Activated T-cell treated with anti-CD3 and anti-CD28 coated beads, Interleukin-2, amount 50 U/mL, for 72 hours (primary cell): Measurements from ENCODE around the gene SERPINH1. TPM values are rescaled to one million over a fixed set of nuclear protein-coding genes. Genes with fewer than 3 reads are reported as not detected.

ENCODE experiments used
- ATAC-seq, 2 donors: fragments of 150-1000 bp; cut with Tn5 transposase; replicated peaks in 1 of 2; 2 replicates each; pipeline ENCODE4 v1.10.0; 2021; ENCODE audit warnings: moderate library complexity in 2 of 2, mild to moderate bottlenecking in 1 of 2
- DNase-seq, 2 donors: peaks; one replicate each; pipeline ENCODE4 v3.0.0; 2021 to 2022; ENCODE audit warnings: mixed read lengths in 1 of 2
- H3K27ac Mint-ChIP-seq: one replicate; pipeline ENCODE4 v1.8.0; 2022; ENCODE audit warnings: mild to moderate bottlenecking, moderate library complexity, mixed read lengths
- H3K27me3 Mint-ChIP-seq: one replicate; pipeline ENCODE4 v1.8.0; 2022; ENCODE audit warnings: low read depth, mixed read lengths
- H3K36me3 Mint-ChIP-seq, 2 donors: one replicate each; pipeline ENCODE4 v1.8.0; 2022; ENCODE audit warnings: mixed read lengths in 2 of 2, mild to moderate bottlenecking in 1 of 2; ENCODE audit not compliant: insufficient read depth in 2 of 2
- H3K4me1 Mint-ChIP-seq: one replicate; pipeline ENCODE4 v1.8.0; 2022; ENCODE audit warnings: low read depth, mixed read lengths
- H3K4me3 Mint-ChIP-seq, 2 donors: one replicate each; pipeline ENCODE4 v1.8.0; 2022; ENCODE audit warnings: mild to moderate bottlenecking in 2 of 2, mixed read lengths in 2 of 2, moderate library complexity in 2 of 2
- H3K9me3 Mint-ChIP-seq, 2 donors: one replicate each; pipeline ENCODE4 v1.8.0; 2022; ENCODE audit warnings: mixed read lengths in 2 of 2
- total RNA-seq, 2 donors: library from RNA; stranded (reverse); gene quantifications; one replicate each; pipeline ENCODE4 v1.2.3, GENCODE V29; 2022

Gene SERPINH1
- total RNA-seq, 2 donors from 2014 or later, result 17.3 to 20.4 TPM

GRCh38 chr11:75565916-75566762 is 4.1 kb downstream of the SERPINH1 start:
- no peaks in the 10 kb centered on the region for H3K9me3 Mint-ChIP-seq
- H3K4me3 Mint-ChIP-seq, result no peak overlapping the region
- ATAC-seq (no peak), DNase-seq (no peak)
- no peak overlapping the region for H3K27ac Mint-ChIP-seq
- peaks cover 38% of the 10 kb centered on the region for H3K4me1 Mint-ChIP-seq
- peaks cover 0 to 4% of the 10 kb centered on the region in 2 donors for H3K36me3 Mint-ChIP-seq
- no peaks in the 10 kb centered on the region for H3K27me3 Mint-ChIP-seq

- no peaks in the 10 kb centered on the region for H3K27me3 Mint-ChIP-seq
- H3K9me3 Mint-ChIP-seq, result no peaks in the 10 kb centered on the region
- peaks cover 0 to 4% of the 10 kb centered on the region in 2 donors for H3K36me3 Mint-ChIP-seq
- DNase-seq, result no peak
- H3K4me3 Mint-ChIP-seq, result no peak overlapping the region
- peaks cover 34% of the 10 kb centered on the region for H3K4me1 Mint-ChIP-seq
- H3K27ac Mint-ChIP-seq, result no peak overlapping the region
- ATAC-seq, result no peak
Measured at GRCh38 chr11:75566763-75567279, 4.8 kb downstream of the SERPINH1 start.

- ATAC-seq (no peak), DNase-seq (no peak)
- H3K27me3 Mint-ChIP-seq, result no peaks in the 10 kb centered on the region
- no peak overlapping the region for H3K27ac Mint-ChIP-seq
- peaks cover 0 to 4% of the 10 kb centered on the region in 2 donors for H3K36me3 Mint-ChIP-seq
- H3K9me3 Mint-ChIP-seq, result no peaks in the 10 kb centered on the region
- H3K4me3 Mint-ChIP-seq, result no peak overlapping the region
- peaks cover 25% of the 10 kb centered on the region for H3K4me1 Mint-ChIP-seq
Measured at GRCh38 chr11:75567971-75568370, 5.9 kb downstream of the SERPINH1 start.

GRCh38 chr11:75568616-75569219 is 6.7 kb downstream of the SERPINH1 start:
- Mint-ChIP-seq H3K9me3 (no peaks in the 10 kb centered on the region), H3K27me3 (no peaks in the 10 kb centered on the region), H3K4me1 (peaks cover 18% of the 10 kb centered on the region), H3K27ac (no peak overlapping the region), H3K4me3 (no peak overlapping the region), H3K36me3 (peaks cover 0 to 4% of the 10 kb centered on the region in 2 donors)
- no peak for ATAC-seq
- no peak for DNase-seq

GRCh38 chr11:75570559-75571139 is 8.6 kb downstream of the SERPINH1 start:
- Mint-ChIP-seq H3K4me3 (no peak overlapping the region), H3K4me1 (peaks cover 5% of the 10 kb centered on the region), H3K27me3 (no peaks in the 10 kb centered on the region), H3K9me3 (no peaks in the 10 kb centered on the region), H3K27ac (no peak overlapping the region), H3K36me3 (peaks cover 0 to 4% of the 10 kb centered on the region in 2 donors)
- DNase-seq (no peak), ATAC-seq (no peak)

- peaks cover 0 to 4% of the 10 kb centered on the region in 2 donors for H3K36me3 Mint-ChIP-seq
- no peak for ATAC-seq
- H3K27me3 Mint-ChIP-seq, result no peaks in the 10 kb centered on the region
- H3K4me3 Mint-ChIP-seq, result no peak overlapping the region
- H3K4me1 Mint-ChIP-seq, result no peaks in the 10 kb centered on the region
- H3K27ac Mint-ChIP-seq, result no peak overlapping the region
- no peak for DNase-seq
- H3K9me3 Mint-ChIP-seq, result no peaks in the 10 kb centered on the region
Measured at GRCh38 chr11:75571625-75572024, 9.6 kb downstream of the SERPINH1 start.

GRCh38 chr11:75572744-75573143 is 10.7 kb downstream of the SERPINH1 start:
- Mint-ChIP-seq H3K4me1 (no peaks in the 10 kb centered on the region), H3K27ac (no peak overlapping the region), H3K27me3 (no peaks in the 10 kb centered on the region), H3K36me3 (peaks cover 0 to 4% of the 10 kb centered on the region in 2 donors), H3K4me3 (no peak overlapping the region), H3K9me3 (no peaks in the 10 kb centered on the region)
- DNase-seq, result no peak
- ATAC-seq, result no peak

- H3K27ac Mint-ChIP-seq, result no peak overlapping the region
- H3K4me3 Mint-ChIP-seq, result no peak overlapping the region
- ATAC-seq, result no peak
- no peaks in the 10 kb centered on the region for H3K4me1 Mint-ChIP-seq
- H3K9me3 Mint-ChIP-seq, result no peaks in the 10 kb centered on the region
- no peaks in the 10 kb centered on the region for H3K36me3 Mint-ChIP-seq
- DNase-seq, result no peak
- H3K27me3 Mint-ChIP-seq, result no peaks in the 10 kb centered on the region
Measured at GRCh38 chr11:75574698-75575602, 12.9 kb downstream of the SERPINH1 start.

GRCh38 chr11:75576017-75576416 is 14.0 kb downstream of the SERPINH1 start:
- no peak overlapping the region for H3K27ac Mint-ChIP-seq
- no peaks in the 10 kb centered on the region for H3K4me1 Mint-ChIP-seq
- H3K36me3 Mint-ChIP-seq, result no peaks in the 10 kb centered on the region
- no peak overlapping the region for H3K4me3 Mint-ChIP-seq
- DNase-seq, result no peak
- no peaks in the 10 kb centered on the region for H3K9me3 Mint-ChIP-seq
- no peaks in the 10 kb centered on the region for H3K27me3 Mint-ChIP-seq
- ATAC-seq, result no peak

- DNase-seq (no peak), ATAC-seq (no peak)
- no peak overlapping the region for H3K27ac Mint-ChIP-seq
- no peaks in the 10 kb centered on the region for H3K36me3 Mint-ChIP-seq
- peaks cover 2% of the 10 kb centered on the region for H3K4me1 Mint-ChIP-seq
- H3K4me3 Mint-ChIP-seq, result no peak overlapping the region
- peaks cover 1% of the 10 kb centered on the region for H3K27me3 Mint-ChIP-seq
- H3K9me3 Mint-ChIP-seq, result no peaks in the 10 kb centered on the region
Measured at GRCh38 chr11:75576499-75576918, 14.5 kb downstream of the SERPINH1 start.

GRCh38 chr11:75577207-75577606 is 15.2 kb downstream of the SERPINH1 start:
- Mint-ChIP-seq H3K4me3 (no peak overlapping the region), H3K9me3 (no peaks in the 10 kb centered on the region), H3K27ac (no peak overlapping the region), H3K4me1 (peaks cover 9% of the 10 kb centered on the region), H3K36me3 (no peaks in the 10 kb centered on the region), H3K27me3 (peaks cover 8% of the 10 kb centered on the region)
- DNase-seq (peak; percentile 55 to 59), ATAC-seq (peak in 1 of 2 donors; percentile 25)

- Mint-ChIP-seq H3K4me1 (peaks cover 20% of the 10 kb centered on the region), H3K9me3 (no peaks in the 10 kb centered on the region), H3K27me3 (peaks cover 11% of the 10 kb centered on the region), H3K36me3 (no peaks in the 10 kb centered on the region), H3K4me3 (no peak overlapping the region), H3K27ac (no peak overlapping the region)
- ATAC-seq (no peak), DNase-seq (no peak)
Measured at GRCh38 chr11:75578977-75579376, 16.9 kb downstream of the SERPINH1 start.
